HFF-Myc (cell line): ENCODE measurements around the gene TRAPPC6A.

Experiments
- DNase-seq: peaks from one replicate; pipeline ENCODE4 v3.0.0-alpha.2; 2011; ENCODE audit warnings: low read depth; ENCODE audit errors: extremely low read depth
- H3K4me3 ChIP-seq: replicated peaks from 2 replicates; pipeline ENCODE4 v1.5.1; 2011; ENCODE audit warnings: low read depth, mild to moderate bottlenecking, control low read depth, low read length
- TF ChIP-seq, protein P1 (sequence below): IDR thresholded peaks from 2 replicates; pipeline ENCODE4 v1.5.1; 2012; ENCODE audit warnings: mild to moderate bottlenecking, low read depth, low read length, control low read depth; ENCODE audit errors: missing control alignments

TRAPPC6A gene

DNA sequence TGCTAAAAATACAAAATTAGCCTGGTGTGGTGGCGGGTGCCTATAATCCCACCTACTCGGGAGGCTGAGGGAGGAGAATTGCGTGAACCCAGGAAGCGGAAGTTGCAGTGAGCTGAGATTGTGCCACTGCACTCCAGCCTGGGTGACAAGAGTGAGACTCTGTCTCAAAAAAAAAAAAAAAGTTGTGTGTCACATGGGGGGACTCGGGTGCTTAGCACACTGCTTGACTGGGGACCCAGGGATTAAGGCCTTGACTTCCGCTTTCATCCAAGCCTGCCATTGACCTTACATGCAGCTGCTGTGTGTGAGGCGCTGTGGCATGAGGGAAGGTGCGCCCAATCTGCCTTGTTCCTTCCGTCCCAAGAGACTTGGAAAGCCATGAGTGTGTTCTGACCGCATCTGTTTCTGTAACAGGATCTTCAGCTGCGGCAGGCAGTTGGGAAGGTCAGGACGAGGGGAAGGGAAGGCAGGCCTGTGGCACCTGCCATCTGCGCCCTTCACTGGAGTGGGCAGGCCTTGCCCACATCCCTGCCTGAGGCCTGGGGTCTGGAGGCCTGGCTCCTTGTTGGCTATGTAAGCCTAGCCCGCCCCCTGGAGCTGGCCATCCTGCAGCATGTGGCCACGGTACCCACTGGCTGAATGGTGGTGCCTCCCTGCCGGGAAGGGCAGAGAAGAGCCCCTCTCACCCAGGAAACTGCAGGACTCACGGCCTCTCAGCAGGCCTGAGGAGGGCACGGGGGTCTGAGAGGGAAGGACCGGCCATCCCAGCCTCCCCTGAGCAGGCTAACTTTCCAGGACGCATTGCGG is 62.0 kb downstream of the TRAPPC6A start:
- no peak for DNase-seq
- TF ChIP-seq, protein P1, sequence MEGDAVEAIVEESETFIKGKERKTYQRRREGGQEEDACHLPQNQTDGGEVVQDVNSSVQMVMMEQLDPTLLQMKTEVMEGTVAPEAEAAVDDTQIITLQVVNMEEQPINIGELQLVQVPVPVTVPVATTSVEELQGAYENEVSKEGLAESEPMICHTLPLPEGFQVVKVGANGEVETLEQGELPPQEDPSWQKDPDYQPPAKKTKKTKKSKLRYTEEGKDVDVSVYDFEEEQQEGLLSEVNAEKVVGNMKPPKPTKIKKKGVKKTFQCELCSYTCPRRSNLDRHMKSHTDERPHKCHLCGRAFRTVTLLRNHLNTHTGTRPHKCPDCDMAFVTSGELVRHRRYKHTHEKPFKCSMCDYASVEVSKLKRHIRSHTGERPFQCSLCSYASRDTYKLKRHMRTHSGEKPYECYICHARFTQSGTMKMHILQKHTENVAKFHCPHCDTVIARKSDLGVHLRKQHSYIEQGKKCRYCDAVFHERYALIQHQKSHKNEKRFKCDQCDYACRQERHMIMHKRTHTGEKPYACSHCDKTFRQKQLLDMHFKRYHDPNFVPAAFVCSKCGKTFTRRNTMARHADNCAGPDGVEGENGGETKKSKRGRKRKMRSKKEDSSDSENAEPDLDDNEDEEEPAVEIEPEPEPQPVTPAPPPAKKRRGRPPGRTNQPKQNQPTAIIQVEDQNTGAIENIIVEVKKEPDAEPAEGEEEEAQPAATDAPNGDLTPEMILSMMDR: no peak
- H3K4me3 ChIP-seq: no peak overlapping the region

DNA sequence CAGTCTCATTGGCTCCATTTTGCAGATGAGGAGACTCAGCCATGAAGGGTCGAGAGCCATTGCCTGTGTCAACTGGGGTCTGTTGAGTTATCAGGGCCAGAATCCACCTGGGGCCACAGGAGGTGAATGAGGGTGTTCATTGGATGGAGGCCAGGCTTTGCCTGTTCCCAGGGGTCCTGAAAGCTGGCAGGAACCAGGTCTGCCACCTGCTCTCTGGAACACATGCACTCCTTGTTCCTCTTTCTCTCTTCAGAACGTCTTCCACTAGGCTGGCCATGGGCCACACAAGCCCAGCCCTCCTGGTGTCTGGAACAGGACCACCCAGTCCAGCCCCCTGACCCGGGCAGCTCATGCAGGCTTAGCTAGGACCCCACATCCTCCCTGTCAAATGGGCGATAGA is 63.9 kb downstream of the TRAPPC6A start:
- no peak for DNase-seq
- H3K4me3 ChIP-seq: no peak overlapping the region
- TF ChIP-seq, protein P1: no peak

DNA sequence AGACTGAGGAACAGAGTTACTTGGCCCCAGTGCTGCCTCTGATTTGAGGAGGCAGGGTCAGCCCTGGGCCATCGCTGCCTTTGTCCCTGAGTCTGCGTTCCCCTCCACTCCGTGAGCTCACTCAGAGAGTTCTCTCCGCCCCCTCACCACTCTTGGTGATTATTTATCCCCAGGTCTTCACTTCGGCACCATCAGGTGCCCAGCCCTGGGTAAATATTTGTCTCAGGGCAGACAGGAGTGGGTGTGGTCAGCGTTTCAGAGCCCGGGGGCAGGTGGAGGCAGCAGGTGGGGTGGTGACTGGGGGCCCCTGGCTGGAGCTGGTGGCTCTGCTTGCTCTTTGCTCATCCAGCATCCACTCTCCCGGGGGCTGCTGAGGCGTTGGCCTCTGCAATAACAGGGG is 64.4 kb downstream of the TRAPPC6A start:
- TF ChIP-seq, protein P1: no peak
- no peak overlapping the region for H3K4me3 ChIP-seq
- DNase-seq: no peak
